ENCODE measurements around the gene PODXL2. TPM values are rescaled to one million over a fixed set of nuclear protein-coding genes. Genes with fewer than 3 reads are reported as not detected.

The PODXL2 gene
- total and polyA plus RNA-seq, 2 of the 8 experiments (the other 6 are each of a cell fraction or from before 2014, with no cell fraction given), result 27.6 to 31.6 TPM

GRCh38 chr3:127676921-127677351 is 48.0 kb downstream of the PODXL2 start:
- Histone ChIP-seq H3K14ac (ENCODE audit: insufficient read length) (no peak overlapping the region), H3K23me2 (ENCODE audit: low read depth, low read length) (peaks cover 11% of the 10 kb centered on the region; the same call in 1 of the 2 replicates), H3K4me1 (replicated peaks in 1 of 4; ENCODE audit: control insufficient read depth in 3 of 4, insufficient read depth in 4 of 4, low read length in 3 of 4) (peaks cover 0 to 11% (median 7%) of the 10 kb centered on the region in 4 experiments; a peak in 6 of 7 replicates), H2AK5ac (ENCODE audit: low read depth, low read length) (no peak overlapping the region), H3K79me1 (ENCODE audit: low read depth, low read length) (no peaks in the 10 kb centered on the region), H4K91ac (replicated peaks; ENCODE audit: insufficient read length, low read length) (no peak overlapping the region), H3K27ac (ENCODE audit: low read depth, low read length) (no peak overlapping the region), H3K36me3 (ENCODE audit: control insufficient read depth in 2 of 4, insufficient read depth in 4 of 4, low read length in 3 of 4) (no peaks in the 10 kb centered on the region), H2BK15ac (ENCODE audit: low read length) (no peak overlapping the region), H2BK12ac (ENCODE audit: low read depth, low read length) (no peak overlapping the region), H3K4ac (replicated peaks; ENCODE audit: insufficient read length, low read depth, low read length) (no peak overlapping the region), H4K5ac (ENCODE audit: insufficient read length, low read depth, low read length) (no peak overlapping the region), H3K79me2 (ENCODE audit: control insufficient read depth in 1 of 2, insufficient read depth in 2 of 2, low read length in 2 of 2) (no peaks in the 10 kb centered on the region), H4K20me1 (replicated peaks in 1 of 2; ENCODE audit: control insufficient read depth in 1 of 2, insufficient read depth in 2 of 2, low read length in 2 of 2) (peaks cover 0 to 2% of the 10 kb centered on the region in 2 experiments), H3K18ac (ENCODE audit: extremely low read depth, low read length) (no peak overlapping the region), H3K4me2 (ENCODE audit: insufficient read depth in 1 of 2, low read depth in 2 of 2, low read length in 2 of 2) (no peak overlapping the region), H3K56ac (replicated peaks; ENCODE audit: insufficient read length, low read depth, low read length) (no peak overlapping the region), H2AFZ (ENCODE audit: low read length) (no peak overlapping the region), H3K9me3 (ENCODE audit: insufficient read depth in 2 of 2, low read depth in 1 of 2, low read length in 1 of 2) (no peaks in the 10 kb centered on the region), H2BK20ac (ENCODE audit: low read length) (no peak overlapping the region), H3K4me3 (ENCODE audit: extremely low read depth in 1 of 4, insufficient read depth in 2 of 4, low read depth in 3 of 4, low read length in 4 of 4) (no peak overlapping the region), H3K9ac (replicated peaks in 1 of 4; ENCODE audit: extremely low read depth in 1 of 4, low read depth in 3 of 4, low read length in 3 of 4) (no peak overlapping the region), H2BK5ac (ENCODE audit: low read depth, low read length) (no peak overlapping the region), H4K8ac (ENCODE audit: extremely low read depth, insufficient read depth, low read length) (0 out of 2 replicates have a peak overlapping the region, but pooled peaks have one; percentile 19), H3K27me3 (replicated peaks in 1 of 4; ENCODE audit: control insufficient read depth in 3 of 4, extremely low read depth in 1 of 4, insufficient read depth in 3 of 4, low read length in 3 of 4) (no peaks in the 10 kb centered on the region; a peak in 2 of 7 replicates), H3K23ac (ENCODE audit: insufficient read length) (no peak overlapping the region), H2BK120ac (replicated peaks; ENCODE audit: low read depth, low read length) (no peak overlapping the region)
- 87% methylated on average over 20 of the region's 21 CpGs; no CpG with 5 or more reads in 1 of the 2 experiments for WGBS, 2 experiments (ENCODE audit: extremely low coverage in 1 of 2, insufficient coverage in 1 of 2, insufficient read length in 1 of 2, insufficient replicate concordance in 2 of 2, low coverage in 1 of 2, low lambda C conversion rate in 2 of 2, missing lambda C conversion rate in 1 of 2)
- CTCF ChIA-PET (ENCODE audit: partially characterized antibody), result interaction anchor here (0.6 to 9.6 kb wide), 2 partner anchors 16 to 41 kb away, joined by 3 to 172 read pairs; no protein-coding TSS in a partner anchor
- POLR2A ChIA-PET (ENCODE audit: partially characterized antibody), result interaction anchor here (1.4 kb wide), 1 partner anchor 79 kb away, joined by 5 read pairs; the partner anchor contains the start of gene MCM2
- DNase-seq (ENCODE audit: low read depth in 1 of 2, low spot score in 2 of 2) (peak in 1 of 2 experiments; percentile 33), FAIRE-seq (no peak)
- TF ChIP-seq CHD1 (IDR thresholded peaks at IDR 0.05; ENCODE audit: low read depth, low read length) (no peak), NANOG (IDR thresholded peaks at IDR 0.05; ENCODE audit: insufficient read depth, low read depth, low read length, poor library complexity, severe bottlenecking) (no peak), RFX5 (IDR thresholded peaks at IDR 0.05; ENCODE audit: borderline replicate concordance, low read depth, low read length) (no peak), MAFK (IDR thresholded peaks at IDR 0.05; ENCODE audit: low read depth, low read length) (no peak), POU5F1 (IDR thresholded peaks at IDR 0.05; ENCODE audit: low read depth, low read length) (no peak), EGR1 (IDR thresholded peaks at IDR 0.05; ENCODE audit: borderline replicate concordance, low read depth, low read length) (no peak), TBP (IDR thresholded peaks at IDR 0.05; ENCODE audit: low read depth, low read length) (no peak), HDAC6 (IDR thresholded peaks at IDR 0.05; ENCODE audit: low read depth, low read length) (no peak), CREB1 (IDR thresholded peaks at IDR 0.05) (no peak), EZH2 (IDR thresholded peaks at IDR 0.05; ENCODE audit: low read depth, low read length, severe bottlenecking) (no peak), POLR2AphosphoS5 (IDR thresholded peaks at IDR 0.05; ENCODE audit: low read depth, low read length) (no peak), SIN3A (conservative IDR thresholded peaks at IDR 0.05 in 1 of 2, IDR thresholded peaks at IDR 0.05 in 1 of 2; ENCODE audit: low read depth in 1 of 2, low read length in 2 of 2) (no peak), JUN (IDR thresholded peaks at IDR 0.05; ENCODE audit: low read depth, low read length) (no peak), TAF1 (IDR thresholded peaks at IDR 0.05; ENCODE audit: low read depth, low read length) (no peak), RXRA (IDR thresholded peaks at IDR 0.05; ENCODE audit: insufficient read depth, low read depth, low read length) (no peak)

Data from H1 (cell line).